Tibial nerve (tissue), 4 donors: ENCODE results near the gene AOPEP. TPM values are rescaled to one million over a fixed set of nuclear protein-coding genes. Genes with fewer than 3 reads are reported as not detected.

ENCODE experiments used
- DNase-seq, 2 donors: peaks; one replicate each; pipeline ENCODE4 v3.0.0-alpha.2; 2019; ENCODE audit warnings: low spot score in 2 of 2
- H3K27ac ChIP-seq, 4 donors: fragments of 200-600 bp; sonication (generic) in 3 of 4; one replicate each; pipeline ENCODE4 v1.5.1; 2017 to 2019; ENCODE audit warnings: mild to moderate bottlenecking in 1 of 4
- H3K27me3 ChIP-seq, 2 donors: fragments of 200-600 bp; sonication (generic) in 1 of 2; one replicate each; pipeline versions ENCODE4 v1.5.1 to v1.6.0; 2017 to 2019
- H3K36me3 ChIP-seq, 3 donors: fragments of 200-600 bp; sonication (generic); one replicate each; pipeline ENCODE4 v1.5.1; 2018 to 2019
- H3K4me1 ChIP-seq, 4 donors: fragments of 200-600 bp; sonication (generic) in 3 of 4; one replicate each; pipeline ENCODE4 v1.5.1; 2017 to 2019
- H3K4me3 ChIP-seq, 4 donors: fragments of 200-600 bp; sonication (generic) in 3 of 4; one replicate each; pipeline ENCODE4 v1.5.1; 2017 to 2019; ENCODE audit warnings: mild to moderate bottlenecking in 1 of 4, moderate library complexity in 1 of 4
- H3K9me3 ChIP-seq, 4 donors: fragments of 200-600 bp; sonication (generic) in 3 of 4; one replicate each; pipeline ENCODE4 v1.5.1; 2017 to 2019
- EP300 ChIP-seq, 2 donors: sonication (generic); formaldehyde crosslinking; IDR thresholded peaks; one replicate each; pipeline ENCODE4 v1.6.1; 2017; ENCODE audit warnings: antibody characterized with exemption in 2 of 2, mild to moderate bottlenecking in 1 of 2
- POLR2A ChIP-seq, 2 donors: fragments of 450-650 bp; IDR thresholded peaks; one replicate each; pipeline ENCODE4 v1.6.1; 2017; ENCODE audit warnings: antibody characterized with exemption in 2 of 2, mild to moderate bottlenecking in 2 of 2, moderate library complexity in 2 of 2
- WGBS, 2 donors: methylation state at CpG; one replicate each; pipeline ENCODE4 v1.1.5; 2018; 5-methylcytosine and 5-hydroxymethylcytosine counted together
- total RNA-seq, 4 donors: library from RNA; depleted of rRNA; stranded (reverse); fragments of >200 nt; gene quantifications; one replicate each; pipeline ENCODE4 v1.1.0, GENCODE V29; 2016
- TF ChIP-seq, protein P1 (sequence below), 5 experiments: fragments of 200-600 bp in 3 of 5; fragments of 450-650 bp in 2 of 5; sonication (generic) in 3 of 5; IDR thresholded peaks; one replicate each; pipeline ENCODE4 v1.5.1; 2016 to 2019; ENCODE audit warnings: antibody characterized with exemption in 5 of 5, mild to moderate bottlenecking in 3 of 5, moderate library complexity in 2 of 5

The AOPEP gene
- total RNA-seq, 4 donors from 2014 or later, result 236 to 323 (median 265) TPM

DNA sequence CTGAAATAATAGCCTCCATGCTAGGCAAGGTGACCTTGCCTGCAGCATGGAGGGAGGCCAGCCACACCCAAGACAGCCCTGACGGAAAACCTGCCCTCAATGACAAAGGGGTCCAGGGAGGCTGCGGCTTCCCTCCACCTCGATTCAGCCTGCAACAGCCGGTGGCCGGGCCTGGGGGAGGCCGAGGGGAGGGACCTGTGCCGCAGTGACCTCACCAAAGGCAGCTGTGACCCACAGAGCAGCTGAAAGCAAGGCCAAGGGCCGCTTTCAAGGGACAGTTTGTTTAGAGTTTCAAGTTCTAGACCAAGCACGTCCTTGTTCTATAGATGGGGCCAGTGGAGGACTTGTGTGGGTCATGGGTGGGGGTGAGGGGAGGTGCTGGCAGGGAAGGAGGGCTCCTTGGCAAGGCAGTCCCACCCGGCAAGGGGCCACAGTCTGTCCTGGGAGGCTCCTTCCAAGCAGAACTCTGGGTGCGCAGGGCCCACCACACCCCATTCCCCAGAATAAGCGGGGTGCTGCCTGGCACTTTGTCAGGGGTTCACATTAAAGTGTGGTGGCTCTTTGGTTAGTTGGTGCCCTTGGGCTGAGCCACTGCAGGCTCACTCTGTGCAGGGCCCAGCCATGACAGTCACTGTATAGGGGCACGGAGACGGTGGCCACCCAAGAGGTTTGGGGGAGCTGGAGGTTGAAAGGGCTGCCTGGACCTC lies 364.5 kb downstream of the AOPEP start:
- Histone ChIP-seq H3K36me3 (peaks cover 0 to 26% (median 8%) of the 10 kb centered on the region in 3 donors), H3K4me3 (no peak overlapping the region), H3K4me1 (peaks cover 0 to 100% (median 77%) of the 10 kb centered on the region in 4 donors), H3K27me3 (no peaks in the 10 kb centered on the region), H3K9me3 (no peaks in the 10 kb centered on the region), H3K27ac (peak overlapping the region; percentile 70 to 97 (median 88))
- DNase-seq, result no peak
- TF ChIP-seq POLR2A (IDR thresholded peaks at IDR 0.05) (no peak), EP300 (IDR thresholded peaks at IDR 0.05) (no peak)
- TF ChIP-seq, protein P1, sequence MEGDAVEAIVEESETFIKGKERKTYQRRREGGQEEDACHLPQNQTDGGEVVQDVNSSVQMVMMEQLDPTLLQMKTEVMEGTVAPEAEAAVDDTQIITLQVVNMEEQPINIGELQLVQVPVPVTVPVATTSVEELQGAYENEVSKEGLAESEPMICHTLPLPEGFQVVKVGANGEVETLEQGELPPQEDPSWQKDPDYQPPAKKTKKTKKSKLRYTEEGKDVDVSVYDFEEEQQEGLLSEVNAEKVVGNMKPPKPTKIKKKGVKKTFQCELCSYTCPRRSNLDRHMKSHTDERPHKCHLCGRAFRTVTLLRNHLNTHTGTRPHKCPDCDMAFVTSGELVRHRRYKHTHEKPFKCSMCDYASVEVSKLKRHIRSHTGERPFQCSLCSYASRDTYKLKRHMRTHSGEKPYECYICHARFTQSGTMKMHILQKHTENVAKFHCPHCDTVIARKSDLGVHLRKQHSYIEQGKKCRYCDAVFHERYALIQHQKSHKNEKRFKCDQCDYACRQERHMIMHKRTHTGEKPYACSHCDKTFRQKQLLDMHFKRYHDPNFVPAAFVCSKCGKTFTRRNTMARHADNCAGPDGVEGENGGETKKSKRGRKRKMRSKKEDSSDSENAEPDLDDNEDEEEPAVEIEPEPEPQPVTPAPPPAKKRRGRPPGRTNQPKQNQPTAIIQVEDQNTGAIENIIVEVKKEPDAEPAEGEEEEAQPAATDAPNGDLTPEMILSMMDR (IDR thresholded peaks at IDR 0.05), result no peak
- 44 to 49% methylated on average over 14 of the region's 14 CpGs for WGBS, 2 donors

DNA sequence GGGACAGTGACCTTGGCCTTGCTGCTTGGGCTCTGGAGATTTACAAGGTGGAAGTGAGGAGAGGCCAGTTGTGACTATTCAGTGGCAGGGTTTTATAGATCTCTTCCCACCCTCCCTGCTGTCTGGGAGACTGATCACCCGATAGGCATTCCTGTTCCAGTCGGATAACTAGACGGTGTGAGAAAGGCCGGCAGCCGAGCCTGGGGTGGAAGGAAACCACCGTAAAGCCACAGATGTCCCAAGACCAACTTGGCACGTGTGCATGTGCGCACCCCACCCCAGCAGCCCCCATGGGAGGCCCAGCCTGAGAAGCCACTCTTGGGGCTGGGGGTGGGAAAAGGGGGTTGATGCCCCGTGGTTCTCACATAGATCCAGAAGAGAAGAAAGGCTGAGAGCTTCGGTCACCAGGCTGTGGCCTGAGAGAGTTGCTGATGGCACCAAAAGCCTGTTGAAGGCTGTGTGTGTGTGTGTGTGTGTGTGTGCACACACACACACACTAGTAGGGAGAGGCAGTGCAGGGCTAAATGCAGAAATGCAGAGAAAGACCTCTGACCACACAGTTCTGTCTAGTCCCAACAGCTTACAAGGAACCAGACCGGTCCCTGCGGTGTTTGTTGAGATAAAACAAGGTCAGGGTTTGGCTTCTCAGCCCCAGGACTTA lies 365.2 kb downstream of the AOPEP start:
- Histone ChIP-seq H3K27me3 (no peaks in the 10 kb centered on the region), H3K9me3 (no peaks in the 10 kb centered on the region), H3K4me1 (peaks cover 0 to 100% (median 80%) of the 10 kb centered on the region in 4 donors), H3K27ac (peak overlapping the region; percentile 70 to 97 (median 88)), H3K4me3 (no peak overlapping the region), H3K36me3 (peaks cover 0 to 19% (median under 1%) of the 10 kb centered on the region in 3 donors)
- no peak for DNase-seq
- TF ChIP-seq, protein P1 (IDR thresholded peaks at IDR 0.05), result no peak
- no peak for TF ChIP-seq EP300 (IDR thresholded peaks at IDR 0.05)
- TF ChIP-seq POLR2A (IDR thresholded peaks at IDR 0.05), result no peak
- 21 to 30% methylated on average over 6 to 12 of the region's 12 CpGs for WGBS, 2 donors

DNA sequence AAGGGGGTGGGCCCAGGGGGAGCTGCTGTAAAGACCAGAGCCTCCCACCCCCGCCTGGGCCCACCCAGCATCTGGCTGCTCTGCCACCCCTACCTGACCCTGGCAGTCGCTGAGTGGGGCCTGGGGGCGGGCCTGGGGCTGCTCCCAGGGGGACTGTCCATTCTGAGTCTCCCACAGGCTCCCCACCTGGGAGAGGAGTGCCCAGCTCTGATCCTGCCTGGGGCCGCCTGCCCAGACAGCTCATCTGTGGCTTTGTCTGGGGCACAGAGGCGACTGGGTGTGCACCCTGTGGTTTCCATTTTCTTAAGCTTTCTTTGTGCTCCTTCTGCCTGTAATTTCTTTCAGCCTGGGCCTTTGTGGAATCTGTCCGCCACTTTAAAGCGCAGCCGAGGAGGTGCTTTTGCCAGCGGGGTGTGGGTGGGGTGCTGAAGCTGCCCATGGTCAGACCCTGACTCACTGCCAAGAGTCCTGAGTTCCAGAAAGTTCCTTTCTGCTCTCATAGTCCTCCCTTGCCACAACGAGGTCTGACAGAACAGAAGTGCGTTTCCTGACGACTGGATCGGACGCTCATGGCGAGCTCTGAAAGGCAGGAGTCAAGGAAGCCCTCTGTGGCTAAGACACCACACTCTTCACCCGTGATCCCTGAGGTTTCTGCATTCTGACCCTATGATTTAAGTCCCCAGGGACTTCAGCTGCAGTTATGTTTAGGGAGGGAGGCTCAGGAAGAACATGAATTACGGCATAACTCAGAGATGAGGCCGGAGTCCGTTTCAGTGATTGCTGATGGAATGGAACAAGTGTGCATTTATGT lies 366.0 kb downstream of the AOPEP start:
- H3K4me1 ChIP-seq, result peaks cover 0 to 98% (median 80%) of the 10 kb centered on the region in 4 donors
- H3K27me3 ChIP-seq, result no peaks in the 10 kb centered on the region
- WGBS, 2 donors, result 20 to 22% methylated on average over 16 to 19 of the region's 19 CpGs
- H3K9me3 ChIP-seq, result no peaks in the 10 kb centered on the region
- no peak for DNase-seq
- peak in 1 of 2 donors; percentile 82 for TF ChIP-seq EP300 (IDR thresholded peaks at IDR 0.05)
- TF ChIP-seq, protein P1 (IDR thresholded peaks at IDR 0.05), result no peak
- peaks cover 0 to 24% (median 0%) of the 10 kb centered on the region in 3 donors for H3K36me3 ChIP-seq
- H3K4me3 ChIP-seq, result no peak overlapping the region
- H3K27ac ChIP-seq, result peak overlapping the region; percentile 70 to 97 (median 88)

DNA sequence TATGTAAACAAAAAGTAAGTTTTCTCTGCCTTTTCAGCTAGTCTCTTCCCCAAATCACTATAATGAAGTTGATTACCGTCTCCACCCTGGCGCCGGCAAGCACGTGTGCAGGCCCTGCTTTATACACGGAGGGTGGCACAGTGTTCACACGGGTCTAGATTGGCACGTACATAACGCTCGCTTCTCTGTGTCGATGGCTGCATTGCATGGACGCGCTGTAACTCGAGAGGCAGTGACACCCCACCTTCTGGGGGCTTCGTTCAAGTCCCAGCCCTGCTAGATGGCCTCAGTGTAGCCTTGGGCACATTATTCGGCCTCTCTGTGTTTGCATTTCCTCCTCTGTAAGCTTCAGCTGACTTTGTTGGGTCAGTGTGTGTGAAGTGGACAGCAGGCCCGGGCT lies 367.1 kb downstream of the AOPEP start:
- TF ChIP-seq, protein P1 (IDR thresholded peaks at IDR 0.05), result no peak
- TF ChIP-seq EP300 (IDR thresholded peaks at IDR 0.05) (no peak), POLR2A (IDR thresholded peaks at IDR 0.05) (no peak)
- Histone ChIP-seq H3K9me3 (no peaks in the 10 kb centered on the region), H3K4me1 (peaks cover 0 to 94% (median 78%) of the 10 kb centered on the region in 4 donors), H3K4me3 (no peak overlapping the region), H3K36me3 (peaks cover 0 to 20% (median 0%) of the 10 kb centered on the region in 3 donors), H3K27me3 (no peaks in the 10 kb centered on the region), H3K27ac (peak overlapping the region; percentile 70 to 97 (median 88))
- DNase-seq, result no peak
- WGBS, 2 donors, result 78 to 82% methylated on average over 15 to 16 of the region's 16 CpGs
